NOMO-1 (cell line): Measurements from ENCODE around the gene LCE1C.

Experiments used
- DNase-seq, 2 experiments: peaks; one replicate each; lab custom pipeline; 2025; ENCODE audit not compliant: unreplicated experiment in 2 of 2; lab: John Stamatoyannopoulos, UW

The LCE1C gene

DNA sequence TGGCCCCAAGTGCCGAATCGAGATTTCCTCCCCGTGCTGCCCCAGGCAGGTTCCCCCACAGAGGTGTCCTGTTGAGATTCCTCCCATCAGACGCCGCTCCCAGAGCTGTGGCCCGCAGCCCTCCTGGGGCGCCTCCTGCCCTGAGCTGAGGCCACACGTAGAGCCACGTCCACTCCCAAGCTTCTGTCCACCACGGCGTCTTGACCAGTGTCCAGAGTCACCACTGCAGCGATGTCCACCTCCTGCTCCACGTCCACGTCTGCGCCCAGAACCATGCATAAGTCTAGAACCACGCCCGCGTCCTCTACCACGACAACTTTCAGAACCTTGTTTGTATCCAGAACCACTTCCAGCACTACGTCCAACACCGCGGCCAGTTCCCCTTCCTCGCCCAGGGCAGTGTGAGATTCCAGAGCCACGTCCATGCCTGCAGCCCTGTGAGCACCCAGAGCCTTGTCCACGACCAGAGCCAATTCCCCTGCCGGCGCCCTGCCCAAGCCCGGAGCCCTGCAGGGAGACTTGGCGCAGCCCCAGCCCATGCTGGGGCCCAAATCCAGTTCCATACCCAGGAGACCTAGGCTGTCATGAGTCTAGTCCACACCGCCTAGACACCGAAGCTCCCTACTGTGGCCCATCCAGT lies 45.8 kb downstream of the LCE1C start:
- no peak for DNase-seq

DNA sequence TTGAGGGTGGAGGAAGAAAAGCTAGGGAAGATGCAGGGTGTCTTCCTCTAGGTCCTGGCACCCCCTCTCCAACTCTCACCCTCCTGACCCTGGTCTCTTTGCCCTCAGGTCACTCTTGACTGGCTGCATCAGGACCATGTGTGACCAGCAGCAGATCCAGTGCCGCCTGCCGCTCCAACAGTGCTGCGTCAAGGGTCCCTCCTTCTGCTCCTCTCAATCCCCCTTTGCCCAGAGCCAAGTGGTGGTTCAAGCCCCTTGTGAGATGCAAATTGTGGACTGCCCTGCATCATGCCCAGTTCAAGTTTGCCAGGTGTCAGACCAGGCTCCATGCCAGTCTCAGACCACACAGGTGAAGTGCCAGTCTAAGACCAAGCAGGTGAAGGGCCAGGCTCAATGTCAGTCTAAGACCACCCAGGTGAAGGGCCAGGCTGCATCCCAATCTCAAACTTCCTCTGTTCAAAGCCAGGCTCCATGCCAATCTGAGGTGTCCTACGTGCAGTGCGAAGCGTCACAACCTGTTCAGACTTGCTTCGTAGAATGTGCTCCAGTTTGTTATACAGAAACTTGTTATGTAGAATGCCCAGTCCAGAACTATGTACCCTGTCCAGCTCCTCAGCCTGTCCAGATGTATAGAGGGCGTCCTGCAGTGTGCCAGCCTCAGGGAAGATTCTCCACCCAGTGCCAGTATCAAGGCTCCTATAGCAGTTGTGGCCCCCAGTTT lies 46.8 kb downstream of the LCE1C start:
- no peak for DNase-seq

DNA sequence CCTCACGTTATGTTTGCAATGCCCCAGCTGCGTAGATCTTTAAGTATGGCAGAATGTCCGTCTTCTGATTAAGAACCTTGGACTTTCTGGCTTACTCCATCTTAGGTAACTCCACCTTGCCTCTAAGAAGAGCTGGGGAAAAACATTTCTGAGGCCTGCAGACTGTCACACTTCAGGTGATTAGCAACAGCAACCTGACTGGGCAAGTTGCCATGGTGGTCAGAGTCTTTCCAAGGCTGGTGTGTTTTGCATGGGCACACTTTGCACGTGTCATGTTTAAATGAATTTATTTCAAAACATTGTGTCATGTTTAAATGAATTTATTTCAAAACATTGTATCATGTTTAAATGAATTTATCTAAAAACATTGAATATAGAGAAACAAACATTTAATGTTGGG lies 47.8 kb downstream of the LCE1C start:
- DNase-seq: no peak

DNA sequence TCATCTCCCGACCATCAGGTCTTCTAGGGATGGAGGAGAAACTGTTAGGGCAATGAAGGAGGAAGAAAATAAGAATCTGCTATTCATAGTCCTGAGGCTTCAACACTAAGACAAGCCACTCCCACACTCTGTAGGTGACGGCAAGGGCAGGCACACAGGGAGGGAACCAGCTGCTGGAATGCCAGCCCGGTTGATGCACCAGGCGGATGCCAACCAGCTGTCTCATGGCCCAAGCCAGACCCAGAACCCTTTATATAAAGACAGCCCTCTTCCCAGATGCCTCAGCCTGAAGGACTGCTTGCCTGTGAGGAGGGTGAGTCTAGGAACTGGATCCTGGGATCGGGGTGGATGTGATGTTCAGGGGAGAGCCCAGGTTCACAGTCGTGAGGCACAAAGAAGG lies 48.7 kb downstream of the LCE1C start, which contains the start of gene KPRP:
KPRP (plus strand) TSS at position 279 of the 400 bp plus-strand sequence. CDS start 1,564 bp downstream, outside the sequence.
- no peak for DNase-seq

DNA sequence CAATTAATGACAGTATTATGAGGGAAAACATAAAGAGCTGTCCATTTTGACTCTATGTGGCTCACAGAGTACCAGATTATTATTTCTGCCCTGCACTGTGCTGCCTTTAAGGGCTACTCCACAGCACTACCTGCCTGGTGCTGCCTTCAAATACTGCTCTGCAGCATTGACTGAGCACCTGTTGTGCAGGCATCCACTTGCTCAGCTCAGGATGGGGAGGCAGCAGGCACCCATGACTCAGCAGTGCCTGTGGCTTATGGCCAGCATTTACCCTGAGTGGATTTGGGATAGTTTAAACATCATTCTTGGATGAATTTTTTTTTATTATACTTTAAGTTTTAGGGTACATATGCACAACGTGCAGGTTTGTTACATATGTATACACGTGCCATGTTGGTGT lies 49.6 kb downstream of the LCE1C start:
- DNase-seq: no peak
